Vagina (tissue), 2 donors: Measurements from ENCODE around the gene C11orf52.

Experiments
- POLR2AphosphoS5 ChIP-seq, 2 donors: sonication (generic); formaldehyde crosslinking; IDR thresholded peaks; one replicate each; pipeline ENCODE4 v1.9.0; 2017; ENCODE audit warnings: antibody characterized with exemption in 2 of 2, mild to moderate bottlenecking in 2 of 2, low read depth in 1 of 2; ENCODE audit not compliant: insufficient read depth in 1 of 2
- TF ChIP-seq, protein P1 (sequence below), 3 experiments: fragments of 450-650 bp in 2 of 3; fragments of 200-600 bp in 1 of 3; sonication (generic) in 1 of 3; IDR thresholded peaks; one replicate each; pipeline ENCODE4 v1.5.1; 2017 to 2019; ENCODE audit warnings: antibody characterized with exemption in 3 of 3, mild to moderate bottlenecking in 2 of 3, moderate library complexity in 2 of 3

DNA sequence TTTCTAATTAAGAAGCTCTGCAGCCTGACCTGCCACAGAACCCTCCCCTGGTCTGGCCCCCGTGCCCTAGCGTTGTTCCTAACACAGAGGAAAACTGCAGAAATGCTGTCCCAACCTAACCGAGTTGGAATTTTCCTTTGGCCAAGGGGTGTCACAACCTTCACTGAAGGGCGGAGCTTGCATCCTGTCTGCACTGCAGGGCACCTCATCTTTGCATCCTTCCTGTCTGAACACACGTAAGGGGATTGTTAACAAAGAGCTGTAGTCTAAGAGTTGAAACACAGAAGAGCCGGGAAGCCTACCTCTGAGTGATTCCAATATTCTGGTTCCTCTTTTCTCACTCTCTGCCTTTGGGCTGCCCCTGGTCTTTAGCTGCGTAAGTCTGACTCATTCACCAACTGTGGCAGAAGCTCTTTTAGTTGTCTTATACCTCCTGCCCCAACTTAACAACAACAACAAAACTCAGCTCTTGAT, 20.0 kb downstream of the C11orf52 start:
- no peak for TF ChIP-seq POLR2AphosphoS5 (IDR thresholded peaks at IDR 0.05; ENCODE audit: insufficient read depth in 1 of 2, low read depth in 1 of 2)
- TF ChIP-seq, protein P1, sequence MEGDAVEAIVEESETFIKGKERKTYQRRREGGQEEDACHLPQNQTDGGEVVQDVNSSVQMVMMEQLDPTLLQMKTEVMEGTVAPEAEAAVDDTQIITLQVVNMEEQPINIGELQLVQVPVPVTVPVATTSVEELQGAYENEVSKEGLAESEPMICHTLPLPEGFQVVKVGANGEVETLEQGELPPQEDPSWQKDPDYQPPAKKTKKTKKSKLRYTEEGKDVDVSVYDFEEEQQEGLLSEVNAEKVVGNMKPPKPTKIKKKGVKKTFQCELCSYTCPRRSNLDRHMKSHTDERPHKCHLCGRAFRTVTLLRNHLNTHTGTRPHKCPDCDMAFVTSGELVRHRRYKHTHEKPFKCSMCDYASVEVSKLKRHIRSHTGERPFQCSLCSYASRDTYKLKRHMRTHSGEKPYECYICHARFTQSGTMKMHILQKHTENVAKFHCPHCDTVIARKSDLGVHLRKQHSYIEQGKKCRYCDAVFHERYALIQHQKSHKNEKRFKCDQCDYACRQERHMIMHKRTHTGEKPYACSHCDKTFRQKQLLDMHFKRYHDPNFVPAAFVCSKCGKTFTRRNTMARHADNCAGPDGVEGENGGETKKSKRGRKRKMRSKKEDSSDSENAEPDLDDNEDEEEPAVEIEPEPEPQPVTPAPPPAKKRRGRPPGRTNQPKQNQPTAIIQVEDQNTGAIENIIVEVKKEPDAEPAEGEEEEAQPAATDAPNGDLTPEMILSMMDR (IDR thresholded peaks at IDR 0.05), result no peak
